Breast epithelium (tissue), 3 donors: ENCODE results near the gene CCDC92B.

Experiments
- CTCF ChIP-seq, 3 donors: fragments of 450-650 bp; IDR thresholded peaks; one replicate each; pipeline ENCODE4 v1.5.1; 2016 to 2017; ENCODE audit warnings: antibody characterized with exemption in 3 of 3, mild to moderate bottlenecking in 3 of 3, moderate library complexity in 3 of 3
- POLR2A ChIP-seq: fragments of 450-650 bp; IDR thresholded peaks from one replicate; pipeline ENCODE4 v1.6.1; 2016; ENCODE audit warnings: antibody characterized with exemption, mild to moderate bottlenecking, moderate library complexity
- POLR2AphosphoS5 ChIP-seq, 3 donors: sonication (generic); formaldehyde crosslinking; IDR thresholded peaks; one replicate each; pipeline ENCODE4 v1.6.1; 2017; ENCODE audit warnings: antibody characterized with exemption in 3 of 3

GRCh38 chr17:2704890-2705248 lies 44.6 kb downstream of the CCDC92B start:
- TF ChIP-seq CTCF (IDR thresholded peaks at IDR 0.05) (no peak), POLR2AphosphoS5 (IDR thresholded peaks at IDR 0.05) (no peak), POLR2A (no peak)
